ENCODE measurements around the gene LRRC2. TPM values are rescaled to one million over a fixed set of nuclear protein-coding genes. Genes with fewer than 3 reads are reported as not detected.

LRRC2 gene
- total RNA-seq, 1 donor from 2014 or later = not detected

DNA sequence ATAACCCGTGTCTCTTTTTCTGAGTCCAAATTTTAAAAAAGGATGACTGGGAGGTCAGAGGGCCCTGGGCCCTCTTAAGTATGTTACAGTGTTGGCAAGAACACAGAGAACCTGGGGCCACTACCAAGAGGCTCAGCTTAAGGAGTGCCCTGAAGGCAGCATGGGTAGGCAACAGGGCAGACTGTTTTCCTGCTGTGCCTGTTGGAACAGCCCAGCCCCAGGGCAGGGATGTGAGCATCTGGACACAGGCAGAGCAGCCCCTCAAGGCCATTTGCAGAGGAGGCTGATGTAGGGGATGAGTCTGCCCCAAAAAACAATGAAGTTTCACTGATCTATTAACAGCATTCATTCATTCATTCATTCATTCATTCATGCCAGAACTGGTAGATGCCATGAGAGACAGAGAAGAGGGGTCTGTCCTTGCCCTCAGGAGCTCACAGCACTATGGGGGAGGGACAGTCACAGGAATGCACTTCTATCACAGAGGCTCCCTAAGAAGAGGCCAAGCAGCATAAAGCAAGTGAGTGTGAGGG is 99.2 kb downstream of the LRRC2 start:
- H3K4me2 ChIP-seq = no peak overlapping the region
- Mint-ChIP-seq H3K36me3 (no peaks in the 10 kb centered on the region), H3K27ac (no peak overlapping the region), H3K27me3 (ENCODE audit: insufficient read depth, low read depth) (peaks cover 8% of the 10 kb centered on the region), H3K4me3 (no peak overlapping the region), H3K4me1 (no peaks in the 10 kb centered on the region), H3K9me3 (no peaks in the 10 kb centered on the region)
- no peak overlapping the region for H3K27ac ChIP-seq
- H3K27me3 ChIP-seq = peaks cover 4% of the 10 kb centered on the region
- no peaks in the 10 kb centered on the region for H3K36me3 ChIP-seq
- H3F3A ChIP-seq (ENCODE audit: low read depth) = no peaks in the 10 kb centered on the region
- H3K9me3 ChIP-seq (ENCODE audit: low read depth) = no peaks in the 10 kb centered on the region
- H2AFZ ChIP-seq (replicated peaks) = no peak overlapping the region
- no peaks in the 10 kb centered on the region for H3K79me2 ChIP-seq (ENCODE audit: low read depth)
- no peaks in the 10 kb centered on the region for H4K20me1 ChIP-seq (ENCODE audit: low read depth)
- no peak overlapping the region for H3K9ac ChIP-seq
- H3K4me3 ChIP-seq = no peak overlapping the region
- no peaks in the 10 kb centered on the region for H3K4me1 ChIP-seq
- TF ChIP-seq EZH2phosphoT487 (IDR thresholded peaks at IDR 0.05) (no peak), EZH2 (IDR thresholded peaks at IDR 0.05) (no peak)
- TF ChIP-seq, protein P1, sequence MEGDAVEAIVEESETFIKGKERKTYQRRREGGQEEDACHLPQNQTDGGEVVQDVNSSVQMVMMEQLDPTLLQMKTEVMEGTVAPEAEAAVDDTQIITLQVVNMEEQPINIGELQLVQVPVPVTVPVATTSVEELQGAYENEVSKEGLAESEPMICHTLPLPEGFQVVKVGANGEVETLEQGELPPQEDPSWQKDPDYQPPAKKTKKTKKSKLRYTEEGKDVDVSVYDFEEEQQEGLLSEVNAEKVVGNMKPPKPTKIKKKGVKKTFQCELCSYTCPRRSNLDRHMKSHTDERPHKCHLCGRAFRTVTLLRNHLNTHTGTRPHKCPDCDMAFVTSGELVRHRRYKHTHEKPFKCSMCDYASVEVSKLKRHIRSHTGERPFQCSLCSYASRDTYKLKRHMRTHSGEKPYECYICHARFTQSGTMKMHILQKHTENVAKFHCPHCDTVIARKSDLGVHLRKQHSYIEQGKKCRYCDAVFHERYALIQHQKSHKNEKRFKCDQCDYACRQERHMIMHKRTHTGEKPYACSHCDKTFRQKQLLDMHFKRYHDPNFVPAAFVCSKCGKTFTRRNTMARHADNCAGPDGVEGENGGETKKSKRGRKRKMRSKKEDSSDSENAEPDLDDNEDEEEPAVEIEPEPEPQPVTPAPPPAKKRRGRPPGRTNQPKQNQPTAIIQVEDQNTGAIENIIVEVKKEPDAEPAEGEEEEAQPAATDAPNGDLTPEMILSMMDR (IDR thresholded peaks at IDR 0.05) = no peak
- DNase-seq (ENCODE audit: low spot score) = no peak

DNA sequence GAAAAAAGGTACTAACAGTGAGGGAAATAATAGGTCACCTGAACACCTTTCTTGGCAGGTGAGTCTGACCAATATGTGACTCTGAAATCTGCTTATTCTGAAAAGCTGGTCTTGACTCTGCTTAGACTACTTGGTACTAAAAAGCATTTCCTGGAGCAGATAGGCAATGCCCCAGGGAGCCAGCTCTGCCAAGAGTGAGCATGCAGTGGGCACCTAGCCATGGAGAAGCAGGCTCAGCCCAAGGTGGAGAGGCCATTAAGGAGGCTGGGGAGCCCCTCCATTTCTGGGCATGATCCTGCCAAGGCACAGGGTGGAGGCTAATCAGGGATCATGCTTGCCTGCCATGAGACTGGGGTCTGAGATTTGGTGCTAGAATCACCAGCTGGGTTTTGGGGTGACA is 99.8 kb downstream of the LRRC2 start:
- H3K27me3 Mint-ChIP-seq (ENCODE audit: insufficient read depth, low read depth) = peaks cover 8% of the 10 kb centered on the region
- no peak overlapping the region for H3K27ac ChIP-seq
- H3K9me3 Mint-ChIP-seq = no peaks in the 10 kb centered on the region
- H4K20me1 ChIP-seq (ENCODE audit: low read depth) = no peaks in the 10 kb centered on the region
- no peaks in the 10 kb centered on the region for H3K9me3 ChIP-seq (ENCODE audit: low read depth)
- H3K4me3 ChIP-seq = no peak overlapping the region
- peaks cover 4% of the 10 kb centered on the region for H3K27me3 ChIP-seq
- TF ChIP-seq EZH2 (IDR thresholded peaks at IDR 0.05) (no peak), EZH2phosphoT487 (IDR thresholded peaks at IDR 0.05) (no peak)
- TF ChIP-seq, protein P1 (IDR thresholded peaks at IDR 0.05) = no peak
- no peak overlapping the region for H3K27ac Mint-ChIP-seq
- no peaks in the 10 kb centered on the region for H3K4me1 ChIP-seq
- H3K4me3 Mint-ChIP-seq = no peak overlapping the region
- no peak overlapping the region for H2AFZ ChIP-seq (replicated peaks)
- no peaks in the 10 kb centered on the region for H3K36me3 Mint-ChIP-seq
- H3K9ac ChIP-seq = no peak overlapping the region
- no peak overlapping the region for H3K4me2 ChIP-seq
- DNase-seq (ENCODE audit: low spot score) = no peak
- no peaks in the 10 kb centered on the region for H3F3A ChIP-seq (ENCODE audit: low read depth)
- H3K4me1 Mint-ChIP-seq = no peaks in the 10 kb centered on the region
- H3K36me3 ChIP-seq = no peaks in the 10 kb centered on the region
- no peaks in the 10 kb centered on the region for H3K79me2 ChIP-seq (ENCODE audit: low read depth)

Other genes with a start within 250 kb of the LRRC2 start
- gene CCR2, start 212.2 kb downstream of the LRRC2 start, total RNA-seq (ENCODE audit: low replicate concordance) = not detected in 2 replicates
- gene CCR5, start 195.4 kb downstream of the LRRC2 start, total RNA-seq (ENCODE audit: low replicate concordance) = not detected in 2 replicates
- not detected in 2 replicates for gene CCRL2, start 159.0 kb downstream of the LRRC2 start, total RNA-seq (ENCODE audit: low replicate concordance)
- gene LTF, start 101.4 kb downstream of the LRRC2 start, total RNA-seq (ENCODE audit: low replicate concordance) = not detected in 2 replicates
- gene RTP3, start 68.3 kb downstream of the LRRC2 start, total RNA-seq (ENCODE audit: low replicate concordance) = not detected in 2 replicates
- gene FAM240A, start 46.2 kb upstream of the LRRC2 start, total RNA-seq (ENCODE audit: low replicate concordance) = not detected in 2 replicates
- gene ALS2CL, start 127.4 kb upstream of the LRRC2 start, total RNA-seq (ENCODE audit: low replicate concordance) = 0.71 and 1.3 TPM in 2 replicates
- gene TMIE, start 135.1 kb upstream of the LRRC2 start, total RNA-seq (ENCODE audit: low replicate concordance) = not detected in 2 replicates
- gene PRSS50, start 151.6 kb upstream of the LRRC2 start, total RNA-seq (ENCODE audit: low replicate concordance) = 0.28 and 1.9 TPM in 2 replicates